ENCODE results near the gene LINGO3.
A peak's percentile ranks its signal among the peaks of the same experiment; 100 is the strongest.

The LINGO3 gene

GRCh38 chr19:2327773-2328400 is 19.9 kb upstream of the LINGO3 start:
- peak; percentile 26 to 47 for DNase-seq (ENCODE audit: low read depth in 2 of 2)

- no peak for DNase-seq (ENCODE audit: low read depth in 2 of 2)
Measured at GRCh38 chr19:2326699-2327360, 18.9 kb upstream of the LINGO3 start.

- no peak for DNase-seq (ENCODE audit: low read depth in 2 of 2)
Measured at GRCh38 chr19:2325281-2326046, 17.5 kb upstream of the LINGO3 start.

- no peak for DNase-seq (ENCODE audit: low read depth in 2 of 2)
Measured at GRCh38 chr19:2324220-2324948, 16.4 kb upstream of the LINGO3 start.

- DNase-seq (ENCODE audit: low read depth in 2 of 2) = no peak
Measured at GRCh38 chr19:2323707-2324106, 15.8 kb upstream of the LINGO3 start.

- no peak for DNase-seq (ENCODE audit: low read depth in 2 of 2)
Measured at GRCh38 chr19:2321565-2322283, 13.8 kb upstream of the LINGO3 start.

- DNase-seq (ENCODE audit: low read depth in 2 of 2) = no peak
Measured at GRCh38 chr19:2320939-2321338, 13.0 kb upstream of the LINGO3 start.

GRCh38 chr19:2320049-2320448 is 12.1 kb upstream of the LINGO3 start:
- no peak for DNase-seq (ENCODE audit: low read depth in 2 of 2)

- no peak for DNase-seq (ENCODE audit: low read depth in 2 of 2)
Measured at GRCh38 chr19:2319551-2319950, 11.6 kb upstream of the LINGO3 start.

GRCh38 chr19:2318923-2319322 is 11.0 kb upstream of the LINGO3 start:
- no peak for DNase-seq (ENCODE audit: low read depth in 2 of 2)

GRCh38 chr19:2317756-2318155 is 9.8 kb upstream of the LINGO3 start:
- DNase-seq (ENCODE audit: low read depth in 2 of 2) = no peak

- no peak for DNase-seq (ENCODE audit: low read depth in 2 of 2)
Measured at GRCh38 chr19:2317300-2317699, 9.3 kb upstream of the LINGO3 start.

GRCh38 chr19:2315818-2316353 is 7.9 kb upstream of the LINGO3 start:
- no peak for DNase-seq (ENCODE audit: low read depth in 2 of 2)

GRCh38 chr19:2315121-2315817 is 7.3 kb upstream of the LINGO3 start:
- DNase-seq (ENCODE audit: low read depth in 2 of 2) = no peak

GRCh38 chr19:2312820-2313501 is 5.0 kb upstream of the LINGO3 start:
- DNase-seq (ENCODE audit: low read depth in 2 of 2) = no peak

- no peak for DNase-seq (ENCODE audit: low read depth in 2 of 2)
Measured at GRCh38 chr19:2311093-2311492, 3.1 kb upstream of the LINGO3 start.

GRCh38 chr19:2309734-2310362 is 1.9 kb upstream of the LINGO3 start:
- no peak for DNase-seq (ENCODE audit: low read depth in 2 of 2)

GRCh38 chr19:2307518-2308012 is 389 bp downstream of the LINGO3 start:
- DNase-seq (ENCODE audit: low read depth in 2 of 2) = no peak

GRCh38 chr19:2306971-2307370 is 983 bp downstream of the LINGO3 start:
- no peak for DNase-seq (ENCODE audit: low read depth in 2 of 2)

Measured in stimulated activated CD8-positive, alpha-beta memory T cell treated with anti-CD3 and anti-CD28 coated beads, Interleukin-15, amount 100 ng/mL, for 4 hours (primary cell).